HG03045 (cell line): Measurements from ENCODE around the gene ENOX1.
"Not testable (repeated sequence)": the region's sequence is repeated elsewhere in the genome, so short reads cannot be mapped to it uniquely, and the experiment has no call there.

Experiments used
- ATAC-seq: cut with Tn5 transposase; IDR thresholded peaks from one replicate; pipeline ENCODE4 v1.9.1; 2021; ENCODE audit warnings: mild to moderate bottlenecking, moderate library complexity; ENCODE audit not compliant: unreplicated experiment

Gene ENOX1

GRCh38 chr13:43441899-43442499, 344.8 kb downstream of the ENOX1 start:
- ATAC-seq: no peak

GRCh38 chr13:43441464-43441863, 345.3 kb downstream of the ENOX1 start:
- ATAC-seq: no peak

GRCh38 chr13:43434191-43434590, 352.6 kb downstream of the ENOX1 start:
- no peak for ATAC-seq

GRCh38 chr13:43433691-43434141, 353.1 kb downstream of the ENOX1 start:
- no peak for ATAC-seq

- ATAC-seq: no peak
These were observed 353.8 kb downstream of the ENOX1 start for GRCh38 chr13:43432958-43433357.

GRCh38 chr13:43431841-43432240, 354.9 kb downstream of the ENOX1 start:
- ATAC-seq: no peak

GRCh38 chr13:43431290-43431716, 355.5 kb downstream of the ENOX1 start:
- ATAC-seq: no peak

GRCh38 chr13:43428545-43429296, 358.1 kb downstream of the ENOX1 start:
- ATAC-seq: no peak

GRCh38 chr13:43426355-43426754, 360.4 kb downstream of the ENOX1 start:
- no peak for ATAC-seq

GRCh38 chr13:43425234-43425633, 361.5 kb downstream of the ENOX1 start:
- ATAC-seq: no peak

- ATAC-seq: no peak
These were observed 362.4 kb downstream of the ENOX1 start for GRCh38 chr13:43424412-43424811.

- no peak for ATAC-seq
These were observed 364.7 kb downstream of the ENOX1 start for GRCh38 chr13:43422116-43422515.

- ATAC-seq: not testable (repeated sequence)
These were observed 369.9 kb downstream of the ENOX1 start for GRCh38 chr13:43416842-43417241.

- ATAC-seq: not testable (repeated sequence)
These were observed 370.4 kb downstream of the ENOX1 start for GRCh38 chr13:43416408-43416807.

- not testable (repeated sequence) for ATAC-seq
These were observed 370.8 kb downstream of the ENOX1 start for GRCh38 chr13:43415903-43416391.

GRCh38 chr13:43414111-43414510, 372.7 kb downstream of the ENOX1 start:
- ATAC-seq: no peak

- ATAC-seq: no peak
These were observed 375.0 kb downstream of the ENOX1 start for GRCh38 chr13:43411741-43412140.

GRCh38 chr13:43411211-43411610, 375.6 kb downstream of the ENOX1 start:
- ATAC-seq: no peak

- no peak for ATAC-seq
These were observed 378.5 kb downstream of the ENOX1 start for GRCh38 chr13:43408274-43408673.

GRCh38 chr13:43407023-43407581, 379.7 kb downstream of the ENOX1 start:
- no peak for ATAC-seq

GRCh38 chr13:43405457-43405856, 381.3 kb downstream of the ENOX1 start:
- no peak for ATAC-seq

GRCh38 chr13:43402380-43402779, 384.4 kb downstream of the ENOX1 start:
- ATAC-seq: no peak
